Activated naive CD8-positive, alpha-beta T cell treated with anti-CD3 and anti-CD28 coated beads, Interleukin-2, amount 10 ng/mL, durations not matched to agents 7 days and 5 days (primary cell): ENCODE results near the gene MST1. TPM values are rescaled to one million over a fixed set of nuclear protein-coding genes. Genes with fewer than 3 reads are reported as not detected.

ENCODE experiments used
- ATAC-seq: fragments of 150-1000 bp; cut with Tn5 transposase; one replicate; pipeline ENCODE4 v1.10.0; 2021; ENCODE audit warnings: low read depth, moderate library complexity
- POLR2A ChIA-PET: fragments of 350-600 bp; sonication (Branson Sonifier 250); formaldehyde crosslinking; loops from one replicate; lab custom pipeline; 2021; ENCODE audit warnings: antibody characterized with exemption; lab: Charles Lee
- DNase-seq: peaks from one replicate; pipeline ENCODE4 v3.0.0; 2021
- H3K27ac Mint-ChIP-seq: one replicate; pipeline ENCODE4 v1.8.0; 2022; ENCODE audit warnings: mild to moderate bottlenecking, mixed read lengths
- H3K27me3 Mint-ChIP-seq: one replicate; pipeline ENCODE4 v1.8.0; 2022; ENCODE audit warnings: mild to moderate bottlenecking, moderate library complexity, mixed read lengths
- H3K36me3 Mint-ChIP-seq: one replicate; pipeline ENCODE4 v1.8.0; 2021; ENCODE audit warnings: mild to moderate bottlenecking, mixed read lengths
- H3K4me1 Mint-ChIP-seq: one replicate; pipeline ENCODE4 v1.8.0; 2021; ENCODE audit warnings: mixed read lengths
- H3K4me3 Mint-ChIP-seq: one replicate; pipeline ENCODE4 v1.8.0; 2022; ENCODE audit warnings: mild to moderate bottlenecking, moderate library complexity, mixed read lengths
- H3K9me3 Mint-ChIP-seq: one replicate; pipeline ENCODE4 v1.8.0; 2021; ENCODE audit warnings: mixed read lengths
- total RNA-seq, 2 experiments: library from RNA; stranded (reverse); gene quantifications; one replicate each; pipeline ENCODE4 v1.2.3, GENCODE V29; 2021

Gene MST1
- total RNA-seq: 10 to 100 TPM; 10.3 to 11.0 TPM

DNA sequence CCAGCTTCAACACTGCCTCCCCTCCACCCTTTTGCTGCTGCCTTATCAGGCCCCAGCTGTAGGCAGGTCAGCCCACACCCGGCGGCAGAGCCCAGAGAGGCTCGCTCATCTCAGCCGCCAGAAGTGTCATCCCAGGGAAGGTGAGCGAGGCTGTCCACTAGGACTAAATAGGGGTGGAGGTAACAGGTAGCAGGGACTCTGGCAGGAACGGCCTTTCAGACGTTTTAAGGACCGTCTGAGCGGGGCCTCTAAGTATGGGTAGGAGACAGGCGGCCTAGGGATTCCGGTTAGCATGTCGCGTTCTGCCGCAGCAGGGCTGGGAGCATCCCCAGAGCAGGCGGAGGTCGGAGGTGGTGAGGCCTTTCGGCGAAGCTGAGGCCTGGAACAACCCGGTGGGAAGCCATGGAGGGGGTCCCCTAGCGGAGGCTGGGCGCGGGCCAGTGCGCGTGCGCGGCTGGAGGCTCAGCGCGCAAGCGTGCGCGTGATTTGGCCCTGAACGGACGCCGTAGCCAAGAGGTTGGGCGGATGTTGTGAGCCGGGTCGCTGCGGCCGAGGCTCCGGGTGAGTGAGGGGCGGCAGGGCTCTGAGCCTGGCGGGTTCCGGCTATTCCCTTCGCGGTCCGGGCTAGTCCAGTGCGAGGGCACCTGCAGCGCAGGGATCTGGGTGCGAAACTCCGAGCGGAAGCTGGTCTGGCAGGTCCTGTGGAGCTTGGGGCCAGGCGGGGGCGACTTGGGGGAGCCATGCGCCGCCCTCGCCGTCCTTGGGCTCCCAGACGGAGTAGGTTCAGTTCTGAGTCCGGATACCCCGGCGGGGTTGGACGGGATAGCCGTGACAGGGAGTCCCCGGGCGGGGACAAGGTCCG is at the start of gene MST1, which contains the start of gene RNF123:
MST1 (minus strand) TSS at position 429 of the 862 bp plus-strand sequence. CDS start 783 bp downstream, outside the sequence.
RNF123 (plus strand) TSS at position 512 of the 862 bp plus-strand sequence. CDS start 1,609 bp downstream, outside the sequence.
- Mint-ChIP-seq H3K27me3 (no peaks in the 10 kb centered on the region), H3K4me1 (peaks cover 16% of the 10 kb centered on the region), H3K4me3 (peak within 1 kb of the TSS; percentile 95), H3K36me3 (peaks cover 3% of the 10 kb centered on the region), H3K27ac (peak within 1 kb of the TSS; percentile 95), H3K9me3 (no peaks in the 10 kb centered on the region)
- POLR2A ChIA-PET: no interaction called here
- ATAC-seq: peak; percentile 81
- peak; percentile 97 for DNase-seq

GRCh38 chr3:49738067-49738713 is 48.9 kb upstream of the MST1 start:
- Mint-ChIP-seq H3K36me3 (peaks cover 16% of the 10 kb centered on the region), H3K4me1 (peaks cover 3% of the 10 kb centered on the region), H3K4me3 (no peak overlapping the region), H3K27me3 (no peaks in the 10 kb centered on the region), H3K9me3 (no peaks in the 10 kb centered on the region), H3K27ac (no peak overlapping the region)
- DNase-seq (no peak), ATAC-seq (no peak)
- POLR2A ChIA-PET: no interaction called here

GRCh38 chr3:49734752-49735151 is 45.5 kb upstream of the MST1 start:
- Mint-ChIP-seq H3K9me3 (no peaks in the 10 kb centered on the region), H3K27me3 (no peaks in the 10 kb centered on the region), H3K36me3 (peaks cover 20% of the 10 kb centered on the region), H3K4me1 (peaks cover 5% of the 10 kb centered on the region), H3K4me3 (no peak overlapping the region), H3K27ac (no peak overlapping the region)
- DNase-seq (no peak), ATAC-seq (no peak)
- POLR2A ChIA-PET: interaction anchor here (0.7 kb wide), 1 partner anchor 191 kb away, joined by 4 read pairs; no protein-coding TSS in a partner anchor

DNA sequence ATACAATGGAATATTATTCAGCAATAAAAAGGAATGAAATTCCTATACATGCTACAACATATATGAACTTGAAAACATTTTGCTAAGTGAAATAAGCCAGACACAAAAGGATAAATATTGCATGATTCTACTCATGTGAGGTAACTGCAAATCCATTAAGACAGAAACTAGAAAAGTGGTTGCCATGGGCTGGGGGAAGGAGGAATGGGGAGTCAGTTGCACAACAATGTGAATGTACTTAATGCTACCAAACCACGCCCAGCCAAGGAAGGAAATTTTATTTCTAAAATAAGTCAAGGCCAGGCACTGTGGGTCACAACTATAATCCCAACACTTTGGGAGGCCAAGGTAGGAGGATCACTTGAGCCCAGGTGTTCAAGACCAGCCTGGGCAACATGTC is 44.3 kb upstream of the MST1 start:
- Mint-ChIP-seq H3K27ac (no peak overlapping the region), H3K4me3 (no peak overlapping the region), H3K4me1 (peaks cover 3% of the 10 kb centered on the region), H3K27me3 (no peaks in the 10 kb centered on the region), H3K36me3 (peaks cover 17% of the 10 kb centered on the region), H3K9me3 (no peaks in the 10 kb centered on the region)
- DNase-seq (no peak), ATAC-seq (no peak)
- POLR2A ChIA-PET: no interaction called here

DNA sequence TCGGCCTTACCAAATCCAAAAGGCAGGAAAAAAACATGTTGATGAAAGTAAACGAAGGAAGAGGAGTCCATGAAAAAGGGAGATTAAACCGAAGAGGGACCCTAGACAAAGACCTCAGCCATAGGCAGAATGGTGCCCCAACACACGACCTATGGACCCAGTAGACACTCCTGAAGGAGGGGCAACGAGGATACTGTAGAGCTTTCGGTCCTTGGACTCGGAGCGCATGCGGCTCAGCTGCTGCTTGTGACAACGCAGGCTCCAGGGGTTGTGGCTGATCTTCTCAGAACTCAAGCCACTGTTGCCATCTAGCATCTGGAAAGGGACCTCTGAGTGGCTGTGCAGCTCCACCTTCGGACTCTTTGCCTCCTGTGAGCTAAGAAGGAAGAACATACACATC is 43.3 kb upstream of the MST1 start:
- no peaks in the 10 kb centered on the region for H3K27me3 Mint-ChIP-seq
- no peaks in the 10 kb centered on the region for H3K9me3 Mint-ChIP-seq
- H3K27ac Mint-ChIP-seq: no peak overlapping the region
- peaks cover 13% of the 10 kb centered on the region for H3K36me3 Mint-ChIP-seq
- POLR2A ChIA-PET: no interaction called here
- H3K4me3 Mint-ChIP-seq: no peak overlapping the region
- no peak for ATAC-seq
- DNase-seq: no peak
- peaks cover 2% of the 10 kb centered on the region for H3K4me1 Mint-ChIP-seq

DNA sequence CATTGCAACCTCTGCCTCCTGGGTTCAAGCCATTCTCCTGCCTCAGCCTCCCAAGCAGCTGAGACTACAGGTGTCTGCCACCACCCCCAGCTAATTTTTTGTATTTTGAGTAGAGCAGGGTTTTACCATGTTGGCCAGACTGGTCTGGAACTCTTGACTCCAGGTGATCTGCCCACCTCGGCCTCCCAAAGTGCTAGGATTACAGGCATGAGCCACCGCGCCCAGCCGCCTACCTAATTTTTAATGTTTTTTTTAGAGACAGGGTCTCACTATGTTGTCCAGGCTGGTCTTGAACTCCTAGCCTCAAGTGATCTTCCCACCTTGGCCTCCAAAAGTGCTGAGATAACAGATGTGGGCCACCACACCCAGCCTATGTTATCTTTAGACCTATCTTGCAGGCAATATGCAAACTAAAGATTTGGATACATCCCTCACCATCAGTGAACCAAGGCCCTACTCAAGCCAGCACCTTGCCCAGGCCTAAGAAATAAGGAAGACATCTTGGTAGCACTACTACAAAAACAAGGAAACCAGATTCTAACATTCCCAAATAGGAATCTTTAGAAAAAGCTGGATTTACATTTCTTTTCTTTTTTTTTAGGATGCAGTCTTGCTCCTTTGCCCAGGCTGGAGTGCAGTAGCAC is 40.8 kb upstream of the MST1 start:
- Mint-ChIP-seq H3K27me3 (no peaks in the 10 kb centered on the region), H3K4me1 (peaks cover 3% of the 10 kb centered on the region), H3K36me3 (peaks cover 6% of the 10 kb centered on the region), H3K27ac (no peak overlapping the region), H3K4me3 (no peak overlapping the region), H3K9me3 (no peaks in the 10 kb centered on the region)
- POLR2A ChIA-PET: interaction anchor here (0.6 kb wide), 1 partner anchor 570 kb away, joined by 4 read pairs; no protein-coding TSS in a partner anchor
- DNase-seq (no peak), ATAC-seq (no peak)

DNA sequence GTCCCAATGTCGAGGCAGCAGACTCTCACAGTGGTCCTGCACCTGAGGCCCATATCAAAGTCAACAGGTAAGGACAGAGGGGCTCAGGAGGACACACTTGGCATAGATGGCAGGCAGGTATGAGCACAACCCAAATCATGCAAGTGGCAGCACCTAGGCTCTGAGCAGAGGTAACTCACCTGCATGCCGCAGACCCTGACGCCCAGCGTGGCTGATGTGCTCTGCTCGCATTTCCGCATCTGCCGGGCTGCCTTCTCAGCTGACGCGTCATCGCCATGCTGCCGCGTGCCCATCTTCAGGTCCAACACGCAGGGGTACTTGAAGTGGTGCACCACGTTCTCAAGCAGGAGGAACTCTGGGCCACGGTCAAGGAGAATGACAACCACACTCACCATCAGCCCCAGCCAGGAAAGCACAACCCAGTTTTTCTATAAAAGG is 38.7 kb upstream of the MST1 start:
- Mint-ChIP-seq H3K27ac (no peak overlapping the region), H3K27me3 (no peaks in the 10 kb centered on the region), H3K4me3 (no peak overlapping the region), H3K9me3 (no peaks in the 10 kb centered on the region), H3K4me1 (peaks cover 7% of the 10 kb centered on the region), H3K36me3 (peaks cover 6% of the 10 kb centered on the region)
- no peak for ATAC-seq
- no peak for DNase-seq
- POLR2A ChIA-PET: no interaction called here

- no peak for ATAC-seq
- Mint-ChIP-seq H3K4me1 (peaks cover 13% of the 10 kb centered on the region), H3K27me3 (no peaks in the 10 kb centered on the region), H3K9me3 (no peaks in the 10 kb centered on the region), H3K36me3 (peaks cover 6% of the 10 kb centered on the region), H3K27ac (no peak overlapping the region), H3K4me3 (no peak overlapping the region)
- no peak for DNase-seq
- POLR2A ChIA-PET: interaction anchor here (0.6 kb wide), 1 partner anchor 43 kb away, joined by 5 read pairs; no protein-coding TSS in a partner anchor
Measured at GRCh38 chr3:49727154-49727923, 38.1 kb upstream of the MST1 start.

- DNase-seq (no peak), ATAC-seq (no peak)
- Mint-ChIP-seq H3K27me3 (no peaks in the 10 kb centered on the region), H3K36me3 (peaks cover 2% of the 10 kb centered on the region), H3K9me3 (no peaks in the 10 kb centered on the region), H3K4me3 (no peak overlapping the region), H3K4me1 (peaks cover 13% of the 10 kb centered on the region), H3K27ac (no peak overlapping the region)
- POLR2A ChIA-PET: interaction anchor here (0.8 kb wide), 1 partner anchor 106 kb away, joined by 3 read pairs; no protein-coding TSS in a partner anchor
Measured at GRCh38 chr3:49725906-49726681, 36.8 kb upstream of the MST1 start.

DNA sequence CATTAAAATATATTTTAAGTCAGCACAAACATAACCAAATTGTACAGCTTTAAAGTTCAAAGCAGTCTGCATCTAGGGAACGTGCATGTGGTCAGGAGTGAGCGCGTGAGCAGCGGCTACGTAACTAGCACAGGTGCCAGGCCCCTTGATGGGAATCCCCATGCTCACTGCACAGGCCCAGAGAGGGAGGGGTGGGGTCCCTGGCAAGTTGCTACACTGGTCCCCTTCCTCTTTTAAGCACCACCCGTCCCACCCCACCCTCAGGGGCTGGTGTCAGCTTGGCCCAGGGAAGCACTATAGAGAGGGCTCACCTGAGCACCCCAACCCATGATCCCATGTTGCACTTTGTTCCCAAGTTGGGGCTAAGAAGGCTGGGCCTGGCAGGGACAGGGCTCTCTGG is 35.3 kb upstream of the MST1 start:
- peaks cover 2% of the 10 kb centered on the region for H3K36me3 Mint-ChIP-seq
- H3K27ac Mint-ChIP-seq: peak overlapping the region; percentile 96
- no peaks in the 10 kb centered on the region for H3K27me3 Mint-ChIP-seq
- peak overlapping the region; percentile 97 for H3K4me3 Mint-ChIP-seq
- POLR2A ChIA-PET: interaction anchor here (0.8 to 2.2 kb wide), 6 partner anchors 10 to 184 kb away, joined by 3 to 9 read pairs (median 6); partner anchors contain the start of genes INKA1 and UBA7
- peak; percentile 41 for DNase-seq
- no peaks in the 10 kb centered on the region for H3K9me3 Mint-ChIP-seq
- no peak for ATAC-seq
- H3K4me1 Mint-ChIP-seq: peaks cover 13% of the 10 kb centered on the region

GRCh38 chr3:49723628-49724551 is 34.6 kb upstream of the MST1 start, which contains the start of gene GMPPB:
TSS of gene GMPPB (minus strand) at chr3:49723951. CDS start at chr3:49723726, 225 bp downstream.
- POLR2A ChIA-PET: interaction anchor here (0.5 to 2.2 kb wide), 11 partner anchors 9 to 206 kb away, joined by 3 to 9 read pairs (median 4); partner anchors contain the start of genes INKA1, MON1A and UBA7
- Mint-ChIP-seq H3K4me1 (peaks cover 17% of the 10 kb centered on the region), H3K4me3 (peak within 1 kb of the TSS; percentile 97), H3K9me3 (no peaks in the 10 kb centered on the region), H3K27me3 (no peaks in the 10 kb centered on the region), H3K36me3 (peaks cover 2% of the 10 kb centered on the region), H3K27ac (peak within 1 kb of the TSS; percentile 96)
- DNase-seq: peak; percentile 95
- ATAC-seq: peak; percentile 80
